SK-N-SH (cell line): ENCODE measurements around the gene MYO18B. TPM values are rescaled to one million over a fixed set of nuclear protein-coding genes. Genes with fewer than 3 reads are reported as not detected.

Source experiments
- CTCF ChIA-PET: fragments of 300-600, 350-600 bp; formaldehyde crosslinking; extraction: SDS; loops from one replicate; lab custom pipeline; 2021; lab: Yijun Ruan, JAX
- POLR2A ChIA-PET: fragments of 350-600 bp; sonication (Branson Sonifier 250); formaldehyde crosslinking; extraction: SDS; loops from one replicate; lab custom pipeline; 2020; ENCODE audit warnings: antibody characterized with exemption, inconsistent platforms; lab: Yijun Ruan, JAX
- DNase-seq: peaks from one replicate; pipeline ENCODE4 v3.0.0; 2012
- H2AFZ ChIP-seq: fragments of 200-600 bp; sonication (generic); 2 replicates; pipeline ENCODE4 v1.8.1; 2016; ENCODE audit warnings: antibody characterized with exemption, mild to moderate bottlenecking, low read depth
- H3F3A ChIP-seq: fragments of 200-600 bp; sonication (generic); replicated peaks from 2 replicates; pipeline ENCODE3; 2016; ENCODE audit warnings: antibody characterized with exemption, mild to moderate bottlenecking; ENCODE audit not compliant: insufficient read depth
- H3K27ac ChIP-seq, 2 experiments: fragments of 200-500 bp in 1 of 2; fragments of 200-600 bp in 1 of 2; sonication (Bioruptor generic) in 1 of 2; sonication (generic), shearing (Covaris generic) in 1 of 2; 2 replicates each; pipeline versions ENCODE4 v1.5.1 to v1.6.1; 2014 to 2016; ENCODE audit warnings: low read depth in 2 of 2, inconsistent platforms in 1 of 2, low read length in 1 of 2, mild to moderate bottlenecking in 1 of 2, mixed read lengths in 1 of 2
- H3K27me3 ChIP-seq: fragments of 200-600 bp; sonication (generic), shearing (Covaris generic); 2 replicates; pipeline ENCODE4 v1.6.1; 2016; ENCODE audit warnings: mixed run types; ENCODE audit not compliant: insufficient read depth
- H3K36me3 ChIP-seq, 2 experiments: fragments of 200-500 bp in 1 of 2; fragments of 200-600 bp in 1 of 2; sonication (Bioruptor generic) in 1 of 2; sonication (generic) in 1 of 2; replicated peaks in 1 of 2; 2 replicates each; pipeline versions ENCODE3 to v1.5.1; 2014 to 2016; ENCODE audit warnings: low read length in 1 of 2, mild to moderate bottlenecking in 1 of 2; ENCODE audit not compliant: insufficient read depth in 2 of 2, control insufficient read depth in 1 of 2
- H3K4me1 ChIP-seq, 2 experiments: fragments of 200-500 bp in 1 of 2; fragments of 200-600 bp in 1 of 2; sonication (Bioruptor generic) in 1 of 2; sonication (generic), shearing (Covaris generic) in 1 of 2; 2 replicates each; pipeline versions ENCODE4 v1.5.1 to v1.6.1; 2014 to 2016; ENCODE audit warnings: low read depth in 1 of 2, low read length in 1 of 2, mixed run types in 1 of 2; ENCODE audit not compliant: insufficient read depth in 2 of 2, control insufficient read depth in 1 of 2
- H3K4me2 ChIP-seq: fragments of 200-600 bp; sonication (generic), shearing (Covaris generic); 2 replicates; pipeline ENCODE4 v1.6.1; 2017; ENCODE audit warnings: mixed run types
- H3K4me3 ChIP-seq, 2 experiments: fragments of 200-500 bp in 1 of 2; fragments of 200-600 bp in 1 of 2; sonication (Bioruptor generic) in 1 of 2; sonication (generic), shearing (Covaris generic) in 1 of 2; 2 replicates each; pipeline versions ENCODE4 v1.5.1 to v1.8.1; 2014 to 2016; ENCODE audit warnings: low read depth in 2 of 2, inconsistent platforms in 1 of 2, low read length in 1 of 2, mild to moderate bottlenecking in 1 of 2, mixed read lengths in 1 of 2, moderate library complexity in 1 of 2
- H3K79me2 ChIP-seq: fragments of 200-600 bp; sonication (generic); 2 replicates; pipeline ENCODE4 v1.8.1; 2017; ENCODE audit warnings: mild to moderate bottlenecking; ENCODE audit not compliant: insufficient read depth
- H3K9ac ChIP-seq: fragments of 200-600 bp; sonication (generic); 2 replicates; pipeline ENCODE4 v1.6.1; 2017; ENCODE audit warnings: mixed run types
- H3K9me2 ChIP-seq: fragments of 200-600 bp; sonication (generic); 2 replicates; pipeline ENCODE4 v1.6.1; 2017; ENCODE audit warnings: mixed run types
- H3K9me3 ChIP-seq: fragments of 200-600 bp; sonication (generic); 2 replicates; pipeline ENCODE4 v1.6.1; 2017; ENCODE audit warnings: mixed run types, mild to moderate bottlenecking, moderate library complexity
- H4K20me1 ChIP-seq: fragments of 200-600 bp; sonication (generic); 2 replicates; pipeline ENCODE4 v1.6.1; 2017; ENCODE audit warnings: mild to moderate bottlenecking, mixed run types; ENCODE audit not compliant: insufficient read depth
- CHD2 ChIP-seq: fragments of 150-350 bp; IDR thresholded peaks from 2 replicates; pipeline ENCODE4 v1.6.1; 2018; ENCODE audit warnings: low read length; ENCODE audit not compliant: partially characterized antibody
- EP300 ChIP-seq, 2 experiments: IDR thresholded peaks; 2 replicates each; pipeline versions ENCODE4 v1.4.0 to v1.6.1; 2012; ENCODE audit warnings: borderline replicate concordance in 1 of 2, low read depth in 1 of 2, low read length in 1 of 2
- FOXJ3 ChIP-seq: sonication (generic); formaldehyde crosslinking; IDR thresholded peaks from 2 replicates; pipeline ENCODE4 v1.5.1; 2020; ENCODE audit warnings: mild to moderate bottlenecking, missing genetic modification reagents
- FOXM1 ChIP-seq: IDR thresholded peaks from 2 replicates; pipeline ENCODE4 v1.4.0; 2012; ENCODE audit warnings: low read depth, mild to moderate bottlenecking
- GABPA ChIP-seq: IDR thresholded peaks from 2 replicates; pipeline ENCODE4 v1.4.0; 2012; ENCODE audit warnings: low read depth, mild to moderate bottlenecking
- GATA2 ChIP-seq: sonication (generic); formaldehyde crosslinking; IDR thresholded peaks from 2 replicates; pipeline ENCODE4 v1.5.0; 2020; ENCODE audit warnings: mild to moderate bottlenecking, missing genetic modification reagents
- MEF2A ChIP-seq: IDR thresholded peaks from 2 replicates; pipeline ENCODE4 v1.4.0; 2012; ENCODE audit warnings: low read depth, borderline replicate concordance
- MXI1 ChIP-seq: IDR thresholded peaks from 2 replicates; pipeline ENCODE4 v1.6.1; 2012; ENCODE audit warnings: mild to moderate bottlenecking, low read depth, low read length, improper control_type of control experiment
- NFIC ChIP-seq: IDR thresholded peaks from 2 replicates; pipeline ENCODE4 v1.4.0; 2012; ENCODE audit warnings: borderline replicate concordance
- PBX3 ChIP-seq: IDR thresholded peaks from 2 replicates; pipeline ENCODE4; 2012
- POLR2AphosphoS5 ChIP-seq: IDR thresholded peaks from 2 replicates; pipeline ENCODE4 v1.6.1; 2012; ENCODE audit warnings: low read depth, low read length
- RAD21 ChIP-seq: IDR thresholded peaks from 2 replicates; pipeline ENCODE4 v1.6.1; 2012; ENCODE audit warnings: mild to moderate bottlenecking, low read length
- RFX5 ChIP-seq: IDR thresholded peaks from 2 replicates; pipeline ENCODE4 v1.6.1; 2012; ENCODE audit warnings: mild to moderate bottlenecking, improper control_type of control experiment, low read length
- RXRA ChIP-seq: IDR thresholded peaks from 2 replicates; pipeline ENCODE4 v1.4.0; 2012; ENCODE audit warnings: low read depth, mild to moderate bottlenecking, borderline replicate concordance
- SIN3A ChIP-seq: IDR thresholded peaks from 2 replicates; pipeline ENCODE4 v1.6.1; 2012; ENCODE audit warnings: low read depth, mild to moderate bottlenecking, low read length, moderate library complexity, borderline replicate concordance
- TAF1 ChIP-seq: IDR thresholded peaks from 2 replicates; pipeline ENCODE4 v1.6.1; 2012; ENCODE audit warnings: low read depth, mild to moderate bottlenecking, low read length, moderate library complexity, borderline replicate concordance
- TCF12 ChIP-seq: IDR thresholded peaks from 2 replicates; pipeline ENCODE4 v1.4.0; 2012
- YY1 ChIP-seq: IDR thresholded peaks from 2 replicates; pipeline ENCODE4 v1.4.0; 2012; ENCODE audit warnings: low read depth, mild to moderate bottlenecking
- ZBTB33 ChIP-seq: IDR thresholded peaks from 2 replicates; pipeline ENCODE4 v1.4.0; 2012; ENCODE audit warnings: low read depth, borderline replicate concordance
- WGBS: methylation state at CpG from one replicate; pipeline ENCODE4 v1.1.6; 2017; ENCODE audit warnings: low lambda C conversion rate; 5-methylcytosine and 5-hydroxymethylcytosine counted together
- polyA plus RNA-seq, 3 experiments: library from polyadenylated mRNA; depleted of rRNA; stranded (reverse); fragments of >200 nt; gene quantifications; 2 replicates each; pipeline ENCODE4 v1.2.3, GENCODE V29; 2012

Gene MYO18B
- polyA plus RNA-seq, 1 of the 3 experiments (the other 2 are of a cell fraction): 0.05 TPM

- POLR2A ChIA-PET: no interaction called here
- H3K79me2 ChIP-seq: no peaks in the 10 kb centered on the region
- 73% methylated on average over 9 of the region's 9 CpGs for WGBS
- no peaks in the 10 kb centered on the region for H4K20me1 ChIP-seq
- no peaks in the 10 kb centered on the region for H3K4me1 ChIP-seq
- H3K9ac ChIP-seq: no peak overlapping the region
- no peak overlapping the region for H3K4me3 ChIP-seq
- no peaks in the 10 kb centered on the region for H3K27me3 ChIP-seq
- CTCF ChIA-PET: no interaction called here
- no peaks in the 10 kb centered on the region for H3F3A ChIP-seq
- H3K36me3 ChIP-seq: no peaks in the 10 kb centered on the region
- H3K9me2 ChIP-seq: no peaks in the 10 kb centered on the region
- H3K27ac ChIP-seq: no peak overlapping the region
- no peak overlapping the region for H3K4me2 ChIP-seq
- no peak for DNase-seq
- TF ChIP-seq RFX5: no peak
- TF ChIP-seq EP300 (IDR thresholded peaks at IDR 0.05; ENCODE audit: borderline replicate concordance in 1 of 2, low read depth in 1 of 2, low read length in 1 of 2): no peak
- TF ChIP-seq MXI1: no peak
- no peak for TF ChIP-seq FOXJ3 (CRISPR knock-in tag)
- no peak for TF ChIP-seq ZBTB33
- no peak for TF ChIP-seq PBX3
- no peak for TF ChIP-seq RAD21
- no peak for TF ChIP-seq TAF1
- TF ChIP-seq MEF2A: no peak
- no peak for TF ChIP-seq GABPA
- no peak for TF ChIP-seq YY1
- no peak for TF ChIP-seq FOXM1
- TF ChIP-seq GATA2 (CRISPR knock-in tag): no peak
- no peak for TF ChIP-seq NFIC
- no peaks in the 10 kb centered on the region for H3K9me3 ChIP-seq
- no peak overlapping the region for H2AFZ ChIP-seq
Measured at GRCh38 chr22:25827415-25827814, 85.4 kb downstream of the MYO18B start.

- no peaks in the 10 kb centered on the region for H3K4me1 ChIP-seq
- H3K9me3 ChIP-seq: no peaks in the 10 kb centered on the region
- no peaks in the 10 kb centered on the region for H3F3A ChIP-seq
- DNase-seq: no peak
- H3K79me2 ChIP-seq: no peaks in the 10 kb centered on the region
- ChIA-PET POLR2A (no interaction called here), CTCF (no interaction called here)
- no peaks in the 10 kb centered on the region for H3K36me3 ChIP-seq
- H3K9ac ChIP-seq: no peak overlapping the region
- no peaks in the 10 kb centered on the region for H3K27me3 ChIP-seq
- H3K27ac ChIP-seq: no peak overlapping the region
- no peaks in the 10 kb centered on the region for H4K20me1 ChIP-seq
- no peaks in the 10 kb centered on the region for H3K9me2 ChIP-seq
- H2AFZ ChIP-seq: no peak overlapping the region
- TF ChIP-seq POLR2AphosphoS5 (no peak), TCF12 (no peak), MEF2A (no peak), FOXM1 (no peak), PBX3 (no peak), SIN3A (no peak), ZBTB33 (no peak), RAD21 (no peak), CHD2 (no peak), GATA2 (CRISPR knock-in tag) (no peak), RXRA (no peak), EP300 (IDR thresholded peaks at IDR 0.05; ENCODE audit: borderline replicate concordance in 1 of 2, low read depth in 1 of 2, low read length in 1 of 2) (no peak), MXI1 (no peak), NFIC (no peak)
- H3K4me2 ChIP-seq: no peak overlapping the region
- H3K4me3 ChIP-seq: no peak overlapping the region
Measured at GRCh38 chr22:25828422-25828821, 86.4 kb downstream of the MYO18B start.
